LNCAP (cell line): Measurements from ENCODE around the gene UTP4.

Experiments
- TF ChIP-seq, protein P1 (sequence below): fragments of 450-650 bp; IDR thresholded peaks from 2 replicates; pipeline ENCODE4 v1.5.1; 2017; ENCODE audit warnings: mild to moderate bottlenecking

The UTP4 gene

GRCh38 chr16:69186642-69187445 lies 54.4 kb downstream of the UTP4 start, which contains the start of gene SNTB2:
Gene SNTB2, plus strand, starts transcription at chr16:69187164. Its CDS starts 3 bp downstream, at chr16:69187167.
- TF ChIP-seq, protein P1, sequence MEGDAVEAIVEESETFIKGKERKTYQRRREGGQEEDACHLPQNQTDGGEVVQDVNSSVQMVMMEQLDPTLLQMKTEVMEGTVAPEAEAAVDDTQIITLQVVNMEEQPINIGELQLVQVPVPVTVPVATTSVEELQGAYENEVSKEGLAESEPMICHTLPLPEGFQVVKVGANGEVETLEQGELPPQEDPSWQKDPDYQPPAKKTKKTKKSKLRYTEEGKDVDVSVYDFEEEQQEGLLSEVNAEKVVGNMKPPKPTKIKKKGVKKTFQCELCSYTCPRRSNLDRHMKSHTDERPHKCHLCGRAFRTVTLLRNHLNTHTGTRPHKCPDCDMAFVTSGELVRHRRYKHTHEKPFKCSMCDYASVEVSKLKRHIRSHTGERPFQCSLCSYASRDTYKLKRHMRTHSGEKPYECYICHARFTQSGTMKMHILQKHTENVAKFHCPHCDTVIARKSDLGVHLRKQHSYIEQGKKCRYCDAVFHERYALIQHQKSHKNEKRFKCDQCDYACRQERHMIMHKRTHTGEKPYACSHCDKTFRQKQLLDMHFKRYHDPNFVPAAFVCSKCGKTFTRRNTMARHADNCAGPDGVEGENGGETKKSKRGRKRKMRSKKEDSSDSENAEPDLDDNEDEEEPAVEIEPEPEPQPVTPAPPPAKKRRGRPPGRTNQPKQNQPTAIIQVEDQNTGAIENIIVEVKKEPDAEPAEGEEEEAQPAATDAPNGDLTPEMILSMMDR: no peak

GRCh38 chr16:69187446-69188235 lies 55.2 kb downstream of the UTP4 start:
- TF ChIP-seq, protein P1: no peak

DNA sequence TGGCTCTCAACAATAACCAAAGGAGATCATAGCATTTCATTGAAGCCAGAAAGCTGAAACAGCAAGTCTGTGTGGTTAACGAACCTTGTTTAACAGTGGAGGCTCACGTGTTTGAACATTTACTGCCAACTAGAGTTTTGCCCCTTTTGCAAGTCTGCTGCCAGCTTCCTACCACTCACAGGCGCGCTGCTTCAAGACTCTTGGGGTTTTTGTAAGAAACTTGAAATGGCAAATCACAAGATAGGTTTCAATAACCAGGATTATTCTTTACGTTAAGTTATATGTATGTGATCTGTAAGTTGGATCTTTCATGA lies 55.7 kb downstream of the UTP4 start:
- TF ChIP-seq, protein P1: no peak

GRCh38 chr16:69188716-69189115 lies 56.3 kb downstream of the UTP4 start:
- TF ChIP-seq, protein P1: no peak

DNA sequence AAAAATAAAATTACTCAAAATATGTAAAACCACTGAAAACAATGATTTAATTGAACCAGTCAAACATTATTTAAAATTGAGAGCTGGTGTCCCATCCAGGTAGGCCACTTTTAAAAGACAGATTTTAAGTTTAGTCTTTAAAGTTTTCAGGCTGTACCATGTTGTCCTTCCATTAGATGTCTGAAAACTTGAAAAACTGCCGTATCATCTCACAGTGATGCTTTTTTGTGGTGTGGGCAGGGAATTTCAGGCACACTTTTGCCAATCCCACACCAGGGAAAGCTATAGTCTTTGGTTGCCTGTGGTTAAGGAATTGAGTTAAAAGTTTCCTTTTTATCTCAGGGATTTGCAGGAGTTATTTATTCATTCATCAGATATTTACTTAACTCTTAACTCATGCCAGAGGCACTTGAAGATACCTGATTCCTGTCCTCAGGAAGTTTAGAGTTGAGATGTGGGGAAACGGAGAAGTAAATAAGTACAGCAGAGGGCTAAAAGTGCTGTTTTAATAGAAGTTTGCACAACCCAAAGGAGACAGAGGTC lies 57.7 kb downstream of the UTP4 start:
- TF ChIP-seq, protein P1: no peak

DNA sequence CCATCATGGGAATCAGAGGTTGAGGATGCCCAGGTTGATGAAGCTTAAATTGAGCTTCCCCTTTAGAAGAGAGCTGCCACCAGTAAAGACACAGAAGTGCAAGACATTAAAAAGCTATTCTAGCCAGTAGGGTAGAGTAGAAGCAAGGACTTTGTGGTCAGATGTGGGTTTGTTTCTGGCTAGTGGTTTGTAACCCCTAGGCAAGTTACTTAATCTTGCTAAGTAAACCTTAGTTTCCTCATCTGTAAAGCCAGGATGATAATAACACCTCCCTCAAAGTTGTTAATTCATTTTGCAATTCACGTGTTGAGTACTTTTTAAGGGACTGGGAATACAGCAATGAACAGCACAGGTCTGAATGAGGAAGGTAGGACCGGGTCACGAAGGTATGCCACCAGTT lies 58.1 kb downstream of the UTP4 start:
- TF ChIP-seq, protein P1: no peak

- TF ChIP-seq, protein P1: no peak
Measured at GRCh38 chr16:69191136-69191535, 58.7 kb downstream of the UTP4 start.
